HG03521 (cell line): ENCODE data around the gene PXDN.

Experiments
- ATAC-seq: cut with Tn5 transposase; IDR thresholded peaks from one replicate; pipeline ENCODE4 v1.9.1; 2021; ENCODE audit warnings: mild to moderate bottlenecking, moderate library complexity; ENCODE audit not compliant: unreplicated experiment

PXDN gene

GRCh38 chr2:1653956-1654695 is 90.2 kb downstream of the PXDN start:
- ATAC-seq, result no peak

- ATAC-seq, result no peak
Measured at GRCh38 chr2:1652034-1652790, 92.1 kb downstream of the PXDN start.

- no peak for ATAC-seq
Measured at GRCh38 chr2:1651121-1652033, 92.9 kb downstream of the PXDN start.

GRCh38 chr2:1650085-1650872 is 94.0 kb downstream of the PXDN start:
- ATAC-seq, result no peak

GRCh38 chr2:1649103-1650084 is 94.9 kb downstream of the PXDN start:
- no peak for ATAC-seq

- no peak for ATAC-seq
Measured at GRCh38 chr2:1648241-1649102, 95.8 kb downstream of the PXDN start.

GRCh38 chr2:1647417-1648240 is 96.7 kb downstream of the PXDN start:
- ATAC-seq, result no peak

- ATAC-seq, result no peak
Measured at GRCh38 chr2:1645761-1646476, 98.4 kb downstream of the PXDN start.

- no peak for ATAC-seq
Measured at GRCh38 chr2:1644427-1644826, 99.9 kb downstream of the PXDN start.

GRCh38 chr2:1642993-1643619 is 101.2 kb downstream of the PXDN start:
- ATAC-seq, result no peak

- no peak for ATAC-seq
Measured at GRCh38 chr2:1642066-1642861, 102.1 kb downstream of the PXDN start.

GRCh38 chr2:1641523-1641922 is 102.8 kb downstream of the PXDN start:
- ATAC-seq, result no peak

GRCh38 chr2:1640301-1641135 is 103.8 kb downstream of the PXDN start:
- ATAC-seq, result no peak

- ATAC-seq, result no peak
Measured at GRCh38 chr2:1639086-1639858, 105.0 kb downstream of the PXDN start.
